Left ventricle myocardium inferior (tissue), 1 donor: ENCODE data around the gene TCF4. TPM values are rescaled to one million over a fixed set of nuclear protein-coding genes. Genes with fewer than 3 reads are reported as not detected.

Experiments
- DNase-seq: peaks from one replicate; pipeline ENCODE4 v3.0.0-alpha.2; 2020
- H3K27ac ChIP-seq: fragments of 200-600 bp; replicated peaks from 2 replicates; pipeline ENCODE4 v1.8.0; 2021
- H3K27me3 ChIP-seq: fragments of 200-600 bp; 2 replicates; pipeline ENCODE4 v1.8.0; 2021; ENCODE audit warnings: low read depth
- H3K36me3 ChIP-seq: fragments of 200-600 bp; 2 replicates; pipeline ENCODE4 v1.8.0; 2021
- H3K4me1 ChIP-seq: fragments of 200-600 bp; 2 replicates; pipeline ENCODE4 v1.8.0; 2021
- H3K4me3 ChIP-seq: fragments of 200-600 bp; 2 replicates; pipeline ENCODE4 v1.8.0; 2021; ENCODE audit warnings: mild to moderate bottlenecking, moderate library complexity
- H3K9me3 ChIP-seq: fragments of 200-600 bp; replicated peaks from 2 replicates; pipeline ENCODE4 v1.8.0; 2021
- CTCF ChIP-seq: fragments of 200-600 bp; IDR thresholded peaks from 2 replicates; pipeline ENCODE4 v1.8.0; 2021; ENCODE audit warnings: antibody characterized with exemption, mild to moderate bottlenecking, borderline replicate concordance
- intact Hi-C: fragments of 100-400 bp; cut with micrococcal nuclease; formaldehyde crosslinking; loops from one replicate; pipeline ENCODE4 v1.11.0; 2022
- total RNA-seq: library from RNA; stranded (reverse); fragmentation: NEBNext Ultra II Directional; extraction: Animal tissue kit (Norgen Biotek cat#: 25700); gene quantifications from one replicate; pipeline ENCODE4 v1.2.1, GENCODE V29; 2021
- donor health status: DM: no; HTN: yes; CAD: no; lungs with severe emphysema.

The TCF4 gene
- total RNA-seq, 1 donor from 2014 or later: 58.9 TPM

GRCh38 chr18:55356815-55357214 lies 231.2 kb downstream of the TCF4 start:
- peaks cover 42% of the 10 kb centered on the region for H3K4me1 ChIP-seq
- no peak overlapping the region for H3K27ac ChIP-seq
- intact Hi-C loops: no loop called here
- no peak for TF ChIP-seq CTCF
- no peaks in the 10 kb centered on the region for H3K27me3 ChIP-seq
- no peaks in the 10 kb centered on the region for H3K36me3 ChIP-seq
- DNase-seq: no peak
- H3K4me3 ChIP-seq: no peak overlapping the region
- H3K9me3 ChIP-seq: no peaks in the 10 kb centered on the region

- Histone ChIP-seq H3K27me3 (no peaks in the 10 kb centered on the region), H3K27ac (no peak overlapping the region), H3K4me1 (peaks cover 42% of the 10 kb centered on the region), H3K36me3 (no peaks in the 10 kb centered on the region), H3K9me3 (no peaks in the 10 kb centered on the region), H3K4me3 (no peak overlapping the region)
- intact Hi-C loops: no loop called here
- no peak for DNase-seq
- no peak for TF ChIP-seq CTCF
Measured at GRCh38 chr18:55355223-55355622, 232.8 kb downstream of the TCF4 start.

GRCh38 chr18:55354795-55355194 lies 233.2 kb downstream of the TCF4 start:
- Histone ChIP-seq H3K9me3 (no peaks in the 10 kb centered on the region), H3K27me3 (no peaks in the 10 kb centered on the region), H3K36me3 (no peaks in the 10 kb centered on the region), H3K4me3 (no peak overlapping the region), H3K27ac (no peak overlapping the region), H3K4me1 (peaks cover 38% of the 10 kb centered on the region)
- DNase-seq: no peak
- intact Hi-C loops: no loop called here
- no peak for TF ChIP-seq CTCF

- peak overlapping the region; percentile 33 for H3K27ac ChIP-seq
- intact Hi-C loops: no loop called here
- H3K9me3 ChIP-seq: no peaks in the 10 kb centered on the region
- no peaks in the 10 kb centered on the region for H3K36me3 ChIP-seq
- no peak for DNase-seq
- no peak overlapping the region for H3K4me3 ChIP-seq
- peaks cover 41% of the 10 kb centered on the region for H3K4me1 ChIP-seq
- TF ChIP-seq CTCF: no peak
- no peaks in the 10 kb centered on the region for H3K27me3 ChIP-seq
Measured at GRCh38 chr18:55353806-55354205, 234.2 kb downstream of the TCF4 start.

- H3K4me1 ChIP-seq: peaks cover 41% of the 10 kb centered on the region
- intact Hi-C loops: no loop called here
- no peak overlapping the region for H3K4me3 ChIP-seq
- DNase-seq: no peak
- peak overlapping the region; percentile 33 for H3K27ac ChIP-seq
- no peaks in the 10 kb centered on the region for H3K27me3 ChIP-seq
- TF ChIP-seq CTCF: no peak
- no peaks in the 10 kb centered on the region for H3K36me3 ChIP-seq
- H3K9me3 ChIP-seq: no peaks in the 10 kb centered on the region
Measured at GRCh38 chr18:55353391-55353790, 234.6 kb downstream of the TCF4 start.
